ENCODE data around the gene LMOD3.
A peak's percentile ranks its signal among the peaks of the same experiment; 100 is the strongest.

Gene LMOD3

GRCh38 chr3:69081583-69082262, 40.7 kb downstream of the LMOD3 start:
- DNase-seq: peak; percentile 71 to 87
- TF ChIP-seq POLR2A (IDR thresholded peaks at IDR 0.05; ENCODE audit: low read length) (peak; percentile 20), GATA1 (IDR thresholded peaks at IDR 0.05; ENCODE audit: low read depth, low read length) (no peak)

DNA sequence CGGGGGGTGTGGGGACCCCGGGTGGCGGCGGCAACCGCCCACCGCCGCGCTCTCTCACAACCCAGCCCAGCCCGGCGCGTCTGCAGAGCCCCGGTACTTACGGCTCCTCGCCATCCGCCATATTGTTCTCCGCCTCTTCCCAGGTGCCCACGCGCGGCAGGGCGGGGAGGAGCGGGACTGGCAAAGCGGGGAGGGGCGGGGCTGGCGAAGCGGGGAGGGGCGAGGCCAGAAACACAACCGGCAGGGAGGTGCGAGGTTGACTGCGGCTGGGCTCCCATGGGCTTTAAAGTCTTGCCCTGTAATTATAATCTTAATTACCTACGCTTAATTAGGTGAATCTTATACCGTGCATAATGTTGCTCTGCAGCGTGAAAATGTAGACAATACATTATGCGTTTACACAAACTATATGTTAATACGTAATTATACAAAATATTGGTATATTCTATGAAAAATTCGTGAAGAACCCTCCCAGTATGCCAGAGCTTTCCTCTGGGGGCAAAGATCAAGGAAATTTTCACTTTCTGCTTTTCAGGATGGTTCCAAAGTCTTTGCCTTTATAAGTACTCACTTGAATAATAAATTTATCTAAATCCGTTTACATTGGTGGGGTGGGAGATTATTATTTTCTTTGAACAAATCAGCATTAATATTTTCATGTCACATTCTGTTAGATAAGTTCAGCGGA, 42.0 kb downstream of the LMOD3 start, which contains the start of gene UBA3:
Gene UBA3 (minus strand): TSS at position 133 of the 688 bp plus-strand sequence. CDS start 12 bp downstream, at position 121.
- no peak for TF ChIP-seq GATA1 (IDR thresholded peaks at IDR 0.05; ENCODE audit: low read depth, low read length)
- TF ChIP-seq POLR2A (IDR thresholded peaks at IDR 0.05; ENCODE audit: low read length): peak; percentile 20
- DNase-seq: peak; percentile 92 to 95

DNA sequence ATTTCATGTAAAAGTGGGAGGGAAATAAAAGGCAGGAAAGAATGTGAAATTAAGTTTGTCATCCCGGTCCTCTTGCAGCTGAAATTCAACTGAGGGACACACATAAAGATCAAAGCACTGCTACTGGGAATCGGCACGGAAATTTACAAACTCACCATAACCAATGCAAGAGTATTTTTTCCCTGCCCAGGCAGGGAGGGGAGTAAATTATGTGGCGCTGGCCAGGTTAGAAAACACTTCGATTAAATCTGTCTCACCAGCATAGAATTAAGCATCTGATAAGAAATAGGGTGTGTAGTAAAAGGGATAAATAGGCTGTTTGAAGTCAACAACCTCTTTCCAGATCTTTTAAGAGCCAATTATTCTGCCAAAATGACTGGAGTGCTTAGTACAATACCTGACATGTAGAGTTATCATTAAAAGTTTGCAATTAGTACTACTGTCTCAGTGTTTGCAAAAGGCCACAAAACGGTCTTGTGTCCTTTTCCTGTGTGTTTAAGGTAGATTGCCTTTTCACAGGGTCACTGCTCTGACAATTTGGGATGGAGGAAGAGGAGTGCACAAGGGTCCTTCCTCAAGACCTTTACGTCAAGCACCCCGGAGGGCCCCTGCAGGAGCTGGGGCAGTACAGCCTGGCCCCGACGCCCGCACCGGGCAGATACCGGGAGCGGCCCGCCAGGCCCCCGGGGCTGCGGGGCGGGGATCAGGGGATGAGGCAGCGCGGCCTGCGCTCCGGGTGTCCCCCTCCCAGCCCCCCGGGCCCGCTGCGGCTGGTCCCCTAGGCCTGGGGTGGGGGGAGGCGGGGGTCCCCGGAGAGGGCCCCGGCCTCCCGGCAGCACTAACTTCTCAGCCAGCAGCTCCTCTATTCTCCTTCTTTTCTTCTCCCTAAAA, 42.9 kb downstream of the LMOD3 start:
- TF ChIP-seq GATA1 (IDR thresholded peaks at IDR 0.05; ENCODE audit: low read depth, low read length) (no peak), POLR2A (IDR thresholded peaks at IDR 0.05; ENCODE audit: low read length) (no peak)
- DNase-seq: peak; percentile 52 to 64

DNA sequence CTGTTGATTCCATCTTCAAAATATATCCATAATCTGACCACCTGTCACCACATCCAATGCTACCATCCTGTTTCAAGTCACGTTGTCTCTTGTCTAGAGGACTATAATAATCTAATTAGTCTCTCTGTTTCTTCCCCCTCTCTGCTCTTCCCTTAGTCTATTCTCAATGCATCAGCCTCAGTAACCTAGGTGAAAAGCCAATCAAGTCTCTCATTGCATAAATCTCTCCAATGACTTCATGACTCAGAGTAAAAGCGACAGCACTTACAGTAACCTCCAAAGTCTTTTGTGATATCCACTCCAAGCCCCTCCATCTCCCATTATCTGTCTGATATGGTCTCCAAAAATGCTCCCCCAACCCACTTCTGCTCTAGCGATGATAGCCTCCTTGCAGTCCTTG, 49.5 kb downstream of the LMOD3 start:
- TF ChIP-seq GATA1 (IDR thresholded peaks at IDR 0.05; ENCODE audit: low read depth, low read length) (no peak), POLR2A (IDR thresholded peaks at IDR 0.05; ENCODE audit: low read length) (no peak)
- DNase-seq: no peak

DNA sequence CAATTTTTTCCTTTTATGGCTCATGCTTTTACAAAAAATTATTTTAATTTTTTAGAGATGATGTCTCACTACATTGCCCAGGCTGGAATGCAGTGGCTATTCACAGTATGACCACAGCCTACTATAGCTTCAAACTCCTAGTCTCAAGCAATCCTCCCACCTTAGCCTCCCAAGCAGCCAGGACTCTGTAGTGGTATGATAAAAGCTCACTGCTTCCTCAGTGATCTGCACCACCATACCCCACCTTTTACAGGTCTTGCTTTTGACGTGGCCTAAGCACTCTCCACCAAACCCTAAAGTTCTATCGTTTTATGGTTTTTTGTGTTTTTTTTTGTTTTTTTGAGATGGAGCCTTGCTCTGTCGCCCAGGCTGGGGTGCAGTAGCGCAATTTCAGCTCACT, 56.3 kb downstream of the LMOD3 start:
- DNase-seq: no peak
- TF ChIP-seq GATA1 (IDR thresholded peaks at IDR 0.05; ENCODE audit: low read depth, low read length) (no peak), POLR2A (IDR thresholded peaks at IDR 0.05; ENCODE audit: low read length) (no peak)

DNA sequence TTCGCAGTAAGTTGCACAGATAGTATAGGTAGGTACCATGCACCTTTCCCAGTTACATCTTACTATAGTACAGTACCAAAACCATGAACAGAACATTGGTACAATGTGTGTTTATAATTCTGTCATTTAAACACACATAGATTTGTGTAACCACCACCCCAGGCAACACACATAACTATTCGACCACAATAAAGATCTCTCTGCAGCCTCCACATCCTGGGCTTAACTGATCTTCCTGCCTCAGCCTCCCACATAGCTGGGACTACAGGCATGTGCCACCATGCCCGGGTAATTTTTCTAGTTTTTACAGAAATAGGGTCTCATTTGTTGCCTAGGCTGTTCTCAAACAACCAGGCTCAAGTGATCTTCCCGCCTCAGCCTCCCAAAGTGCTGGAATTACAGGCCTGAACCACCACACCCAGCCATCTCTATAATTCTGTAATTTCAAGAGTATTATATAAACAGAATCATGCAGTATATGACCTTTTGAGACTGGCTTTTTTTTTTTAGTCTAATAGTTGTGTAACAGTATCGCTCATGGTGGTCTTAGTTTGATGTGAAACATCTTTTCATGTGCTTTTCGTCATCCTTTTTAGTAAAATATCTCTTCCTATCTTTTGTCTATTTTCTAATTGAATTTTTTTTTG, 57.0 kb downstream of the LMOD3 start:
- no peak for TF ChIP-seq POLR2A (IDR thresholded peaks at IDR 0.05; ENCODE audit: low read length)
- no peak for TF ChIP-seq GATA1 (IDR thresholded peaks at IDR 0.05; ENCODE audit: low read depth, low read length)
- no peak for DNase-seq

DNA sequence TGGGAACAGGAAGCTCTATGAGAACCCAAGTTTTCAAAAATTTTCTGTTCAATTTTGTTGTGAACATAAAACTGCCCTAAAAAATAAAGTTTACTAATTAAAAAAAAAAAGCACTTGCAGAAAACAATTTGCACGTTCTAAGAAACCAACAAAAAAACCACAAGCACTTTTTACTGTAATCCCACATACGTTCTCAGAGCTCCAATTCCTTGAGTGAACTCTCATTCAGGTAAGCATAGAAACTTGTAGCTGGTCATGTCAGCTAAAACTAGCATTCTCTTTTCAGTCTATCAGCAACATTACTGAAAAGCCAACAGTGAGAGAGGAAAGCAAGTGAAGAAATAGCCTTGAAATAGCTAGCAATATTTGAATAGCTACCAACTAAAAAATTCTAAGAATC, 58.8 kb downstream of the LMOD3 start:
- TF ChIP-seq POLR2A (IDR thresholded peaks at IDR 0.05; ENCODE audit: low read length) (no peak), GATA1 (IDR thresholded peaks at IDR 0.05; ENCODE audit: low read depth, low read length) (no peak)
- no peak for DNase-seq

GRCh38 chr3:69059688-69060087, 62.7 kb downstream of the LMOD3 start:
- TF ChIP-seq POLR2A (IDR thresholded peaks at IDR 0.05; ENCODE audit: low read length): no peak
- DNase-seq: no peak

GRCh38 chr3:69058947-69059224, 63.5 kb downstream of the LMOD3 start:
- no peak for DNase-seq

GRCh38 chr3:69058180-69058946, 64.0 kb downstream of the LMOD3 start:
- TF ChIP-seq POLR2A (IDR thresholded peaks at IDR 0.05; ENCODE audit: low read length) (no peak), GATA1 (IDR thresholded peaks at IDR 0.05; ENCODE audit: low read depth, low read length) (no peak)
- no peak for DNase-seq

More at GRCh38 chr3:69058947-69059224, 63.5 kb downstream of the LMOD3 start:
- no peak for TF ChIP-seq GATA1 (IDR thresholded peaks at IDR 0.05; ENCODE audit: low read depth, low read length)

All from erythroblast (primary cell).